Calu3 (cell line): ENCODE data around the gene RNLS. TPM values are rescaled to one million over a fixed set of nuclear protein-coding genes. Genes with fewer than 3 reads are reported as not detected.

ENCODE experiments used
- BruUV-seq: library from RNA; stranded (reverse); fragments of 400-500 nt; replicated peaks from 2 replicates; lab custom pipeline; 2021; lab: Mats Ljungman, UMichigan
- CTCF ChIA-PET: fragments of 300-600 bp; sonication (Branson Sonifier 250); formaldehyde crosslinking; loops from one replicate; lab custom pipeline; 2022; ENCODE audit warnings: antibody characterized with exemption; lab: Charles Lee
- DNase-seq: peaks from one replicate; pipeline ENCODE4 v3.0.0; 2022
- H3K27ac Mint-ChIP-seq: one replicate; pipeline ENCODE4 v1.8.0; 2022; ENCODE audit warnings: mixed read lengths; ENCODE audit not compliant: unreplicated experiment
- H3K27me3 Mint-ChIP-seq: one replicate; pipeline ENCODE4 v1.8.0; 2022; ENCODE audit warnings: mixed read lengths; ENCODE audit not compliant: unreplicated experiment
- H3K36me3 Mint-ChIP-seq: one replicate; pipeline ENCODE4 v1.8.0; 2022; ENCODE audit warnings: mild to moderate bottlenecking, moderate library complexity, mixed read lengths; ENCODE audit not compliant: insufficient read depth, unreplicated experiment
- H3K4me1 Mint-ChIP-seq: one replicate; pipeline ENCODE4 v1.8.0; 2022; ENCODE audit warnings: mild to moderate bottlenecking, low read depth, mixed read lengths; ENCODE audit not compliant: unreplicated experiment
- H3K4me3 Mint-ChIP-seq: one replicate; pipeline ENCODE4 v1.8.0; 2022; ENCODE audit warnings: mild to moderate bottlenecking, low read depth, moderate library complexity, mixed read lengths; ENCODE audit not compliant: unreplicated experiment
- H3K9me3 Mint-ChIP-seq: one replicate; pipeline ENCODE4 v1.8.0; 2022; ENCODE audit warnings: low read depth, mixed read lengths; ENCODE audit not compliant: unreplicated experiment
- intact Hi-C: fragments of 100-400 bp; cut with micrococcal nuclease; formaldehyde crosslinking; loops from one replicate; pipeline ENCODE4 v1.10.0; 2022; ENCODE audit not compliant: unreplicated experiment
- total RNA-seq: library from RNA; stranded (reverse); gene quantifications from 2 replicates; pipeline ENCODE4 v1.2.3, GENCODE V29; 2022
- TF ChIP-seq, protein P1 (sequence below): fragments of 200-600 bp; IDR thresholded peaks from one replicate; pipeline ENCODE4 v1.8.0; 2022; ENCODE audit warnings: antibody characterized with exemption; ENCODE audit not compliant: unreplicated experiment

RNLS gene
- total RNA-seq, 1 experiment from 2014 or later, result 6.3 TPM

DNA sequence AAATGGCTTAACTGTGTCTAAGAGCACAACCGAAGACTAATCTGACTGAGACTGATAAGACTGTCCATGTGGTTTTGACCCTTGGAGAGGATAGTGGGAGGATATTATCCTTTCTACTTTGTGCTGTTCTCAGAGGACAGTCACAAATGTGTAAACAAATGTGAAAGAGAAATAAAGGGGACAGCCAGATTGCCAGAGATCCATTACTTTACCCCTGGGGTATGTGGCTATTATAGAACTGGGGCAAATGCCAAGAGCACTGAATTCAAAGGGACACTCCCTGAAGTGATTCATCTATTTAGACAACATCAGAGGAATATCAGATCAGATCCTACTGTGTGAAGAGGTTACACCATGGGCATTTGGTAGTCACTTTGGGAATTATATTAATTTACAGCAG lies 154.7 kb downstream of the RNLS start:
- no TSS peak for BruUV-seq
- no peaks in the 10 kb centered on the region for H3K9me3 Mint-ChIP-seq
- H3K27ac Mint-ChIP-seq, result no peak overlapping the region
- CTCF ChIA-PET, result no interaction called here
- no peaks in the 10 kb centered on the region for H3K27me3 Mint-ChIP-seq
- TF ChIP-seq, protein P1, sequence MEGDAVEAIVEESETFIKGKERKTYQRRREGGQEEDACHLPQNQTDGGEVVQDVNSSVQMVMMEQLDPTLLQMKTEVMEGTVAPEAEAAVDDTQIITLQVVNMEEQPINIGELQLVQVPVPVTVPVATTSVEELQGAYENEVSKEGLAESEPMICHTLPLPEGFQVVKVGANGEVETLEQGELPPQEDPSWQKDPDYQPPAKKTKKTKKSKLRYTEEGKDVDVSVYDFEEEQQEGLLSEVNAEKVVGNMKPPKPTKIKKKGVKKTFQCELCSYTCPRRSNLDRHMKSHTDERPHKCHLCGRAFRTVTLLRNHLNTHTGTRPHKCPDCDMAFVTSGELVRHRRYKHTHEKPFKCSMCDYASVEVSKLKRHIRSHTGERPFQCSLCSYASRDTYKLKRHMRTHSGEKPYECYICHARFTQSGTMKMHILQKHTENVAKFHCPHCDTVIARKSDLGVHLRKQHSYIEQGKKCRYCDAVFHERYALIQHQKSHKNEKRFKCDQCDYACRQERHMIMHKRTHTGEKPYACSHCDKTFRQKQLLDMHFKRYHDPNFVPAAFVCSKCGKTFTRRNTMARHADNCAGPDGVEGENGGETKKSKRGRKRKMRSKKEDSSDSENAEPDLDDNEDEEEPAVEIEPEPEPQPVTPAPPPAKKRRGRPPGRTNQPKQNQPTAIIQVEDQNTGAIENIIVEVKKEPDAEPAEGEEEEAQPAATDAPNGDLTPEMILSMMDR, result no peak
- intact Hi-C loops, result no loop called here
- H3K36me3 Mint-ChIP-seq, result no peaks in the 10 kb centered on the region
- peaks cover 10% of the 10 kb centered on the region for H3K4me1 Mint-ChIP-seq
- H3K4me3 Mint-ChIP-seq, result no peak overlapping the region
- no peak for DNase-seq

- TF ChIP-seq, protein P1, result no peak
- Mint-ChIP-seq H3K4me1 (peaks cover 10% of the 10 kb centered on the region), H3K4me3 (no peak overlapping the region), H3K9me3 (no peaks in the 10 kb centered on the region), H3K36me3 (no peaks in the 10 kb centered on the region), H3K27me3 (no peaks in the 10 kb centered on the region), H3K27ac (no peak overlapping the region)
- CTCF ChIA-PET, result no interaction called here
- no TSS peak for BruUV-seq
- DNase-seq, result no peak
- intact Hi-C loops, result no loop called here
Measured at GRCh38 chr10:88427024-88427423, 156.1 kb downstream of the RNLS start.

DNA sequence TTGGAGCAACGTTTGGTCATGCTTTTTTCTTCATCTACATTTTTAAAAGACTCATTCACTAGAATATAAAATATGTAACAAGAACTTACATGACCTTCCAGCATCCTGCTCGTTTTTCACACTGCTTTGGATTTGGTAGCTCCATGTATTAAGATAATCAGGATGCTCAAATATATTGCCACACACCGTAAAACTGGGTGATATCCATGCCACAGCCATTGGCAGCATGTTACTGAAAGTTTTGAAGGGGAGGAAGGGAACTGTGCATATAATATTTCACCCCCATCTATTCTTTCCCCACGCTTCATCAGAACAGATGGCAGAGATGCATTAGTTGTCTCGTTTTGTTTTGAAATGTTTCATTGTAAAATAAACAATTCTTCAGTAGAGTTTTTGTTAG lies 158.2 kb downstream of the RNLS start:
- no peak overlapping the region for H3K27ac Mint-ChIP-seq
- no peaks in the 10 kb centered on the region for H3K36me3 Mint-ChIP-seq
- H3K27me3 Mint-ChIP-seq, result no peaks in the 10 kb centered on the region
- TF ChIP-seq, protein P1, result no peak
- BruUV-seq, result no TSS peak
- H3K9me3 Mint-ChIP-seq, result no peaks in the 10 kb centered on the region
- H3K4me1 Mint-ChIP-seq, result peaks cover 10% of the 10 kb centered on the region
- H3K4me3 Mint-ChIP-seq, result no peak overlapping the region
- intact Hi-C loops, result no loop called here
- DNase-seq, result no peak
- CTCF ChIA-PET, result no interaction called here

- CTCF ChIA-PET, result no interaction called here
Measured at GRCh38 chr10:88423732-88424131, 159.4 kb downstream of the RNLS start.

More at GRCh38 chr10:88423732-88424131, 159.4 kb downstream of the RNLS start:
- no peak for DNase-seq
- Mint-ChIP-seq H3K36me3 (no peaks in the 10 kb centered on the region), H3K9me3 (no peaks in the 10 kb centered on the region), H3K27me3 (no peaks in the 10 kb centered on the region), H3K4me3 (no peak overlapping the region), H3K4me1 (peaks cover 9% of the 10 kb centered on the region), H3K27ac (no peak overlapping the region)
- TF ChIP-seq, protein P1, result no peak
- intact Hi-C loops, result no loop called here
- no TSS peak for BruUV-seq
